Measurements from ENCODE around the gene WDTC1.
"Not testable (repeated sequence)": the region's sequence is repeated elsewhere in the genome, so short reads cannot be mapped to it uniquely, and the experiment has no call there.

Gene WDTC1

GRCh38 chr1:27234049-27234882 is at the start of gene WDTC1:
WDTC1 (plus strand) TSS chr1:27234632; CDS start chr1:27261055, 26,423 bp downstream.
- peak; percentile 98 for DNase-seq

- DNase-seq, result not testable (repeated sequence)
These were observed 49.8 kb upstream of the WDTC1 start for GRCh38 chr1:27184665-27185064.

DNA sequence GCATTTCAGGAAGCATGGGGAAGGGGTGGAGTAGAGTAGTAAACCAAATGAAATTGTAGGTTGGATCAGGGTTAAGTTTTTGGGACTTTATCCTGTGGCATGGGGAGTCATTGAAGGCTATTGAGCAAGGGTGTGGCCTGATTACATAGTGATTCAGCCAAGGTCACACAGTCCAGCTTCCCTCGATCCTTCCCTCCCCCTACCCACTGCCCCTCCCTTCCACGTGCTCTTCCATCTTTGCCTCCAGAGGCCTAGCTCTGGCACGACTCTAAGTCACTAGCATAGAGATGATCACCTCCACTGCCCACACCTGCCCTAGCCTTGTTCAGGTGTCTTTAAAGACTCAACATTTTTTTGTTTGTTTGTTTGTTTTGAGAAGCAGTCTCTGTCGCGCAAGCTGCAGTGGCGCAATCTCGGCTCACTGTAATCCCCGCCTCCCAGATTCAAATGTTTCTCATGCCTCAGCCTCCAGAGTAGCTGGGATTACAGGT is 42.3 kb upstream of the WDTC1 start:
- no peak for DNase-seq

- no peak for DNase-seq
These were observed 41.2 kb upstream of the WDTC1 start for GRCh38 chr1:27193194-27193593.

DNA sequence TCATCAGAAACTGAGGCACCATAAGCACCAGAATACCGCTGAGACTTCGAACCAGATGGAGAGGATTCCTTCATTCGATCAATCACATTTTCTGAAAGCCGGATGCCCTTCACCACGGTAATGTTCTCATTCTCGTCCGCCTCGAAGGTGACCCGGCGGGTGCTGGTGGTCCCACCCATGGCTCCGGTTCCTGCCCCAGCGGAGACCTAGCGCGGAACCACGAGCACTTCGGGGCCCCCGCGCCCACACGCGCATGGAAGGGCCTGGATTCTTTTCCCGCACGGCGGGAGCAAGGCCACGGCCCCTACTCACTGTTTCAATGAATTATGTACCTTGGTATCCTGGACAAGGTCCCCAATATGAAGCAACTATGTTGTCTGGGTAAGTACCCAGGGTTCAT is 33.1 kb upstream of the WDTC1 start:
- no peak for DNase-seq

DNA sequence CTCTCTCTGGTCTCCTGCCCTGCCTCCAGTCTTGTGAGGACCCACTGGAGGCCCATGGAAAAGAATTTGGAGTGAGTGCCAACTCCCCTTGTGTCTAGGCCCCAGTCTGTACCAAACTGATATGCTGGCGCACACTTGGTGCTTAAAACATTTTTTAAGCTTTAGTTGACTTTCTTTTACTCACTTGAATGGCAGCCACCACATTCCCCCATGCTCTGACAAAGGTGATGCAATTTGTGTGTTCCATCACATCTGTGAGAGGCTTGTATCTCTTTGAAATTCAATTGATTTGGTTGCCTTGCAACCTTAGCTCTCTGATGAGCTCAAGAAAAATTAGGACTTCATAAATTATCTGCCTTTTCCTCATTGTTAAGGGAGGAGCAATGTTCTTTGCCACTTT is 30.5 kb upstream of the WDTC1 start:
- DNase-seq, result no peak

GRCh38 chr1:27207238-27207637 is 27.2 kb upstream of the WDTC1 start:
- DNase-seq, result not testable (repeated sequence)

- not testable (repeated sequence) for DNase-seq
These were observed 26.1 kb upstream of the WDTC1 start for GRCh38 chr1:27208143-27208850.

DNA sequence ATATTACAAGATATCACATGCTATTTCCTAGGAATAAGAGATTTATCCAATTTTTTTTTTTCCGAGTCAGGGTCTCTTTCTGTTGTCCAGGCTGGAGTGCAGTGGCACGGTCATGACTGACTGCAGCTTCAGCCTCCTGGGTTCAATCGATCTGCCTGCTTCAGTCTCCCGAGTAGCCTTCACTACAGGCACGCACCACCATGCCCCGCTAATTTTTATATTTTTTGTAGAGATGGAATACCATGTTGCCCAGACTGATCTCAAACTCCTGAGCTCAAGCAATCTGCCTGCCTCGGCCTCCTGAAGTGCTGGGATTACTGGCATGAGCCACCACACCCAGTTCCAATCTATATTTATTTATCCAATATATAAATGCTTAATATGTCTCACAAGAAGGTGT is 18.0 kb upstream of the WDTC1 start:
- no peak for DNase-seq

DNA sequence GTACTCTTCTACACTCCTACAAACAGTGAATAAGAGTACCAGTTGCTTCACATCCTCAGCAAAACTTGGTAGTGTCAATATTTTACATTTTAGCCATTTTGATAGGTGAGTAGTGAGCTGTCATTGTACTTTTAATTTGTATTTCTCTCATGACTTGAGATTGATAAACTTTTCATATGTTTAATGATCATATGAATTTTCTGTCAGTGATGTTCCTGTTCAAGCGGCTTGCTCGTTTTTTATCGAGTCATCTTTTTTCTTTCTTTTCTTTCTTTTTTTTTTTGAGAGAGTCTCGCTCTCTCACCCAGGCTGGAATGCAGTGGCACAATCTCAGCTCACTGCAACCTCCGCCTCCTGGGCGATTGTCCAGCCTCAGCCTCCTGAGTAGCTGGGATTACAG is 17.0 kb upstream of the WDTC1 start:
- no peak for DNase-seq

- no peak for DNase-seq
These were observed 15.7 kb upstream of the WDTC1 start for GRCh38 chr1:27218736-27219135.

DNA sequence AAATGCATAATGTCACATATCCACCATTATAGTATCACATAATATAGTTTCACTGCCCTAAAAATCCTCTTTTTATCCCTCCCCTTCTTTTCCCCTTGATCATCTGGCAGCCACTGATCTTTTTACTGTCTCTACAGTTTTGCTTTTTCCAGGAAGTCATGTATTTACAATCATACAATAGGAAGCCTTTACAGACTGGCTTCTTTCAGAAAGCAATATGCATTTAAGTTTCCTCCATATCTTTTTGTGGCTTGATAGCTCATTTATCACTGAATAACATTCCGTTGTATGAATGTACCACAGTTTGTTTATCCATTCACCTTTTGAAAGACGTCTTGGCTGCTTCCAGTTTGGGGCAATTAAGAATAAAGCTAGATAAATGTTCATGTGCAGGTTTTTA is 14.3 kb upstream of the WDTC1 start:
- DNase-seq, result no peak

GRCh38 chr1:27220702-27221497 is 13.5 kb upstream of the WDTC1 start:
- not testable (repeated sequence) for DNase-seq

GRCh38 chr1:27225621-27226020 is 8.8 kb upstream of the WDTC1 start:
- DNase-seq, result no peak

DNA sequence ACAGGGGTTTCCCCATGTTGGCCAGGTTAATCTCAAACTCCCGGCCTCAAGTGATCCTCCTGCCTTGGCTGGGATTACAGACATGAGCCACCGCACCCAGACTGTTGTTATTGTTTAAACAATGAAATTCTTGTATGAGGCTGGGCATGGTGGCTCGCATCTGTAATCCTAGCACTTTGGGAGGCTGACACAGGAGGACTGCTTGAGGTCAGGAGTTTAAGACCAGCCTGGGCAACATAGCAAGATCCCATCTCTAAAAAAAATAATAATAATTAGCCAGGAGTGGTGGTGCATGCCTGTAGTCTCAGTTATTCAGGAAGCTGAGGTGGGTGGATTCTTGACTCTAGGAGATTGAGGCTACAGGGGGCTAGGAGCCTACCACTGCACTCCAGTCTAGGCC is 6.7 kb upstream of the WDTC1 start:
- DNase-seq, result no peak

GRCh38 chr1:27233667-27234048 is 774 bp upstream of the WDTC1 start:
- peak; percentile 35 for DNase-seq

- DNase-seq, result no peak
These were observed 1.4 kb downstream of the WDTC1 start for GRCh38 chr1:27235827-27236226.

DNA sequence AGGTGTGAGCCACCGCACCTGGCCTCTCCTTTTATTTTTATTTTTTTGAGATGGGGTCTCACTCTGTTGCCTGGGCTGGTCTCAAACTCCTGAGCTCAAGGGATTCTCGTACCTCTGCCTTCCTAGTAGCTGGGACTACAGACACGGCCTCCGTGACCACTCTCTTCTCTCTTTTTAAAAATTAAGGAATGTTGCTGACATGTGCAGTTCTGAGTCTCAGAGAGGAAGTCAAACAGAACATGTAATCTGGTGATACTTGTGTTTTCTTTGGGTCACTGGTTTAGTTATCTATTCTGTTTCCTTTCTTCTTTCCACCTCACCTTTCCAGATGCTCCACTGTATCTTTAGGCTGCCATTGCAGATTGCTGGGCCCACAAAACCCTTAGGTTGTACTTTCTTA is 2.7 kb downstream of the WDTC1 start:
- DNase-seq, result no peak

GRCh38 chr1:27238032-27238431 is 3.6 kb downstream of the WDTC1 start:
- no peak for DNase-seq

GRCh38 chr1:27241677-27242076 is 7.2 kb downstream of the WDTC1 start:
- no peak for DNase-seq

- not testable (repeated sequence) for DNase-seq
These were observed 9.2 kb downstream of the WDTC1 start for GRCh38 chr1:27243665-27244064.

DNA sequence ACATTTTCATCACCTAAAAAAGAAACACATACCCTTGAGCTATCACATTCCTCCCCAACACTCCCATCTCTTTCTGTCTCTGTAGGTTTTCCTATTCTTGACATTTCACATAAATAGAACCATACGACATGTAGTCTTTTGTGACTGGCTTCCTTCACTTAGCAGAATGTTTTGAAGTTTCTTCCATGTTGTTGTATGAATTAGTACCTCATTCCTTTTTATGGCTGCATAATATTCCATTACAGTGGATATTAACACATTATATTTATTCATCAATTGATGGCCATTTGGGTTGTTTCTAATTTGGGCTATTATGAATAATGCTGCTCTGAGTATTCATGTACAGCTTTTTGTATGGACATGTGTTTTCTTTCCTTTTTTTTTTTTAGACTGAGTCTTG is 11.8 kb downstream of the WDTC1 start:
- no peak for DNase-seq

- DNase-seq, result no peak
These were observed 19.2 kb downstream of the WDTC1 start for GRCh38 chr1:27253596-27253995.
